ENCODE measurements around the gene CSRNP3.
"Not testable (repeated sequence)": the region's sequence is repeated elsewhere in the genome, so short reads cannot be mapped to it uniquely, and the experiment has no call there.

Gene CSRNP3

DNA sequence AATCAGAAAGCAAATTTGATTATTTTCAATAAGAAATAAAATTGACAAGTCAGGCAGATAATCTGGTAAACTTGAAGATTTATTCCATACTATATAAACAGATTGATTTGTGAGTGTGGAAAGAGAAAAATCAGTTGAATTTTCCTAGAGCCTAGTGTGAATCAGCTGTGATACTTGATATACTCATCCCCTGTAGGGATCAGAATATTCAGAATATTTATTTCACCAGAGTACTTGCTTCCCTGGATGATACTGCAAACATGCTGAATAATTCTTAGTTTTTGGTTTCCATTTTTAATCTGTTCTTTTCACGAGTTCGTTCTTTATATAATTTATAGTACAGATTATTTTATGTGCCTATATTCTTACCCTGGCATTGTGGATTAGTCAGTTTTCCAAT lies 181.7 kb downstream of the CSRNP3 start:
- Histone ChIP-seq H3K4me1 (ENCODE audit: control insufficient read depth, insufficient read depth, low read length) (no peaks in the 10 kb centered on the region; the same call in 1 of the 2 replicates), H3K4me3 (ENCODE audit: low read depth, low read length) (no peak overlapping the region), H3K27me3 (ENCODE audit: control insufficient read depth, insufficient read depth, low read length) (no peaks in the 10 kb centered on the region), H3K9me3 (ENCODE audit: control insufficient read depth, insufficient read depth, low read depth, low read length) (no peaks in the 10 kb centered on the region), H3K9ac (ENCODE audit: low read length) (no peak overlapping the region), H3K36me3 (ENCODE audit: control insufficient read depth, insufficient read depth, low read length) (no peaks in the 10 kb centered on the region), H3K27ac (ENCODE audit: low read depth, low read length) (no peak overlapping the region)

DNA sequence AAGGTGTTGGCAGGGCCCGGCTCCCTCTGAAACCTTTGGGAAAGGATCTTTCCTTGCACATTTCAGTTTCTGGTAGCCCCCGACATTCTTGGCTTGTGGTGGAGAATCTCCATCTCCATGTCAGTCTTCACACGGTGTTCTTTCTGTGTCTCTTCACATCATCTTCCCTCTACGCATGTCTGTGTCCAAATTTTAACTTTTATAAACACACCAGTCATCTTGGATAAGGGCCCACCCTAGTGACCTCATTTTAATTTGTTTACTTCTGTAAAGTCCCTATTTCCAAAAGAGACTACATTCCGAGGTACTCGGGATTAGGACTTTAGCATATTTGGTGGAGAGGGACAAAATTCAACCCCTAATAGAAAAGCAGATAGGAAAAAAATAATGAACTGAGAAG lies 186.2 kb downstream of the CSRNP3 start:
- Histone ChIP-seq H3K9me3 (ENCODE audit: control insufficient read depth, insufficient read depth, low read depth, low read length) (no peaks in the 10 kb centered on the region), H3K4me3 (ENCODE audit: low read depth, low read length) (no peak overlapping the region), H3K27ac (ENCODE audit: low read depth, low read length) (no peak overlapping the region), H3K9ac (ENCODE audit: low read length) (no peak overlapping the region), H3K36me3 (ENCODE audit: control insufficient read depth, insufficient read depth, low read length) (peaks cover 9% of the 10 kb centered on the region), H3K4me1 (ENCODE audit: control insufficient read depth, insufficient read depth, low read length) (no peaks in the 10 kb centered on the region; the same call in 1 of the 2 replicates), H3K27me3 (ENCODE audit: control insufficient read depth, insufficient read depth, low read length) (no peaks in the 10 kb centered on the region)

DNA sequence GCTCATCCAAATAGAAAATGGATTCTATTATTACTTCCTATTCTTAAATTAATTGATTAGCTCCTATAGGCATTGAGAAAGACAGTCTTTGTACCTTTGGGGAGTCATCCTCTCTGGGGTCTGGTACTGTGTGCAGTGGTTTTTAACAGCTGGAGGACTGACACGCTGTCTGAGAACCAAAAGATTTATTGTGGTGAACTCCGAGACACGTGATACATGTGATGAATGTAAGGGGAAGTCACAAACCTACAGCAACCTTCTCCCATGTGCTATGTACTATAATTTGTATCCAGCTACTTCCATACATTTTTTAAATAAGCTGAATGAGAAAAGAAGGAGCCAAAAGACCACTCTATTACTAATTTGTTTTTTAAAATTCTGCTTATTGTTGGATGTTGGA lies 190.9 kb downstream of the CSRNP3 start:
- Histone ChIP-seq H3K4me1 (ENCODE audit: control insufficient read depth, insufficient read depth, low read length) (no peaks in the 10 kb centered on the region), H3K9ac (ENCODE audit: low read length) (no peak overlapping the region), H3K9me3 (ENCODE audit: control insufficient read depth, insufficient read depth, low read depth, low read length) (no peaks in the 10 kb centered on the region), H3K27me3 (ENCODE audit: control insufficient read depth, insufficient read depth, low read length) (no peaks in the 10 kb centered on the region), H3K27ac (ENCODE audit: low read depth, low read length) (no peak overlapping the region), H3K4me3 (ENCODE audit: low read depth, low read length) (no peak overlapping the region), H3K36me3 (ENCODE audit: control insufficient read depth, insufficient read depth, low read length) (peaks cover 9% of the 10 kb centered on the region)

DNA sequence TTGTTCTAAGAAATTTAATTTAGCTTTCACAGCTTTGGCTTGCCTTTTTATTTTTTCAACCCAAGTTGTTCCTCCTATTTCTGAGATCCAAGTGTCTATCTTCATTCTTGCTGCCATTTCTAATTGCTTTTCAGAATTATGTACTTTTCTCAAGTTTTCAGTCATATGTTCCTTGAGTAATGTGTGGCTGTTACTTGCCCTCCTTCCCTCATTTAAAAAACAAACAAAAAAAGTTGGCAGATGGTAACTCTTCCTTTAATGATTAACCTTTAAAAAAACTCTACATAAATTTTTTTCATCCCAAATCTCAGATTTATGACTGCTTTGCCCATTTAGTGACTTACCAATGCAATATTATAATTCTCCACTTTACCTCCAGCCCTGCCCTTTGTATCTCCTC lies 193.2 kb downstream of the CSRNP3 start:
- H3K9ac ChIP-seq (ENCODE audit: low read length), result no peak overlapping the region
- H3K9me3 ChIP-seq (ENCODE audit: control insufficient read depth, insufficient read depth, low read depth, low read length), result no peaks in the 10 kb centered on the region
- no peaks in the 10 kb centered on the region for H3K4me1 ChIP-seq (ENCODE audit: control insufficient read depth, insufficient read depth, low read length)
- no peak overlapping the region for H3K4me3 ChIP-seq (ENCODE audit: low read depth, low read length)
- H3K27ac ChIP-seq (ENCODE audit: low read depth, low read length), result no peak overlapping the region
- peaks cover 8% of the 10 kb centered on the region for H3K36me3 ChIP-seq (ENCODE audit: control insufficient read depth, insufficient read depth, low read length)
- no peaks in the 10 kb centered on the region for H3K27me3 ChIP-seq (ENCODE audit: control insufficient read depth, insufficient read depth, low read length)

DNA sequence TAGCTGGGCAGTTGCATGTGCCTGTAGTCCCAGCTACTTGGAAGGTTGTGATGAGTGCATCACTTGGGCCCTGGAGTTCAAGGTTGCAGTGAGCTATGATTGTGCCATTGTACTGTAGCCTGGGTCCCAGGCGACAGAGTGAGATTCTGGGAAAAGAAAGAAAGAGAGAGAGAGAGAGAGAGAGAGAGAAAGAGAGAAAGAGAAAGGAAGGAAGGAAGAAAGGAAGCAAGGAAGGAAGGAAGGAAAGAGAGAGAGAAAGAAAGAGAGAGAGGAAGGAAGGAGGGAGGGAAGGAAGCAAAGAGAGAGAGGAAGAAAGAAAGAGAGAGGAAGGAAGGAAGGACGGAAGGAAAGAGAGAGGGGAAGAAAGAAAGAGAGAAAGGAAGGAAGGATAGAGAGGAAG lies 196.1 kb downstream of the CSRNP3 start:
- Histone ChIP-seq H3K4me1 (ENCODE audit: control insufficient read depth, insufficient read depth, low read length) (no peaks in the 10 kb centered on the region), H3K27ac (ENCODE audit: low read depth, low read length) (no peak overlapping the region), H3K9me3 (ENCODE audit: control insufficient read depth, insufficient read depth, low read depth, low read length) (no peaks in the 10 kb centered on the region), H3K9ac (ENCODE audit: low read length) (no peak overlapping the region), H3K36me3 (ENCODE audit: control insufficient read depth, insufficient read depth, low read length) (no peaks in the 10 kb centered on the region), H3K4me3 (ENCODE audit: low read depth, low read length) (no peak overlapping the region), H3K27me3 (ENCODE audit: control insufficient read depth, insufficient read depth, low read length) (no peaks in the 10 kb centered on the region)

DNA sequence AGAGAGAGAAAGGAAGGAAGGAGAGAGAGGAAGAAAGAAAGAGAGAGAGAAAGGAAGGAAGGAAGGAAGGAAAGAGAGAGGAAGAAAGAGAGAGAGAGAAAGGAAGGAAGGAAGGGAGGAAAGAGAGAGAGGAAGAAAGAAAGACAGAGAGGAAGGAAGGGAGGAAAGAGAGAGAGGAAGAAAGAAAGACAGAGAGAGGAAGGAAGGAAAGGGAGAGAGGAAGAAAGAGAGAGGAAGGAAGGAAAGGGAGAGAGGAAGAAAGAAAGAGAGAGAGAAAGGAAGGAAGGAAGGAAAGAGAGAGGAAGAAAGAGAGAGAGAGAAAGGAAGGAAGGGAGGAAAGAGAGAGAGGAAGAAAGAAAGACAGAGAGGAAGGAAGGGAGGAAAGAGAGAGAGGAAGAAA lies 196.6 kb downstream of the CSRNP3 start:
- H3K27me3 ChIP-seq (ENCODE audit: control insufficient read depth, insufficient read depth, low read length); H3K4me3 ChIP-seq (ENCODE audit: low read depth, low read length); H3K4me1 ChIP-seq (ENCODE audit: control insufficient read depth, insufficient read depth, low read length); H3K9ac ChIP-seq (ENCODE audit: low read length); H3K9me3 ChIP-seq (ENCODE audit: control insufficient read depth, insufficient read depth, low read depth, low read length); H3K27ac ChIP-seq (ENCODE audit: low read depth, low read length); H3K36me3 ChIP-seq (ENCODE audit: control insufficient read depth, insufficient read depth, low read length): not testable (repeated sequence)

DNA sequence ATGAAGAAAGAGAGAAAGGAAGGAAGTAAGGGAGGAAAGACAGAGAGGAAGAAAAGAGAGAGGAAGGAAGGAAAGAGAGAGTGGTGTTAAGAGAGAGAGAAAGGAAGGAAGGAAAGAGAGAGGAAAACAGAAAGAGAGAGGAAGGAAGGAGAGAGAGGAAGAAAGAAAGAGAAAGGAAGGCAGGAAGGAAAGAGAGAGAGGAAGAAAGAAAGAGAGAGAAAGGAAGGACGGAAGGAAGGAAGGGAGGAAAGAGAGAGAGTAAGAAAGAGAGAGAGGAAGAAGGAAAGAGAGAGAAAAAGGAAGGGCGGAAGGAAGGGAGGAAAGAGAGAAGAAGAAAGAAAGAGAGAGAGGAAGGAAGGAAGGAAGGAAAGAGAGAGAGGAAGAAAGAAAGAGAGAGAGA lies 197.1 kb downstream of the CSRNP3 start:
- Histone ChIP-seq H3K27me3 (ENCODE audit: control insufficient read depth, insufficient read depth, low read length) (no peaks in the 10 kb centered on the region), H3K4me1 (ENCODE audit: control insufficient read depth, insufficient read depth, low read length) (no peaks in the 10 kb centered on the region), H3K9ac (ENCODE audit: low read length) (no peak overlapping the region), H3K4me3 (ENCODE audit: low read depth, low read length) (no peak overlapping the region), H3K27ac (ENCODE audit: low read depth, low read length) (no peak overlapping the region), H3K9me3 (ENCODE audit: control insufficient read depth, insufficient read depth, low read depth, low read length) (peaks cover 9% of the 10 kb centered on the region), H3K36me3 (ENCODE audit: control insufficient read depth, insufficient read depth, low read length) (0 out of 2 replicates have a peak, but pooled peaks cover 3% of the 10 kb centered on the region)

DNA sequence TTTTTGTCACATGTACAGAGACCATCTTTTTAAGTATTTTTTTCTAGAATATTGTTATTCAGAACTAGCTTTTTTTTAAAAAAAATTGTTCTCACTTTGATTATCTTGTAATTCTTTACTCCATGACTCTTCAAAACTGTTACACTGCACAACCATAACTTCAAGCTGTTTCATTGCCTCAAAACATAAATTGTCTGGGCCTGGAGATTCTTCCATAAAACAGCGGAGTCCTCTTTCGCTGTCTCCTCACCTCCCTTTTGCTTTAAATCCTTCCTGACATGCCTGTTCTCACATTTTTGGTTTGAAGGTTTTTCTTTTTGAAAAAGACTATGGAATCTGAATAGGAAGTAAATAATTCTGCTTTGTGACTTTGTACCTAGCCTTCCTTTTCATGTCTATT lies 197.9 kb downstream of the CSRNP3 start:
- no peak overlapping the region for H3K27ac ChIP-seq (ENCODE audit: low read depth, low read length)
- H3K9ac ChIP-seq (ENCODE audit: low read length), result no peak overlapping the region
- H3K27me3 ChIP-seq (ENCODE audit: control insufficient read depth, insufficient read depth, low read length), result no peaks in the 10 kb centered on the region
- peaks cover 13% of the 10 kb centered on the region for H3K9me3 ChIP-seq (ENCODE audit: control insufficient read depth, insufficient read depth, low read depth, low read length)
- H3K4me3 ChIP-seq (ENCODE audit: low read depth, low read length), result no peak overlapping the region
- H3K4me1 ChIP-seq (ENCODE audit: control insufficient read depth, insufficient read depth, low read length), result no peaks in the 10 kb centered on the region
- H3K36me3 ChIP-seq (ENCODE audit: control insufficient read depth, insufficient read depth, low read length), result 0 out of 2 replicates have a peak, but pooled peaks cover 3% of the 10 kb centered on the region

DNA sequence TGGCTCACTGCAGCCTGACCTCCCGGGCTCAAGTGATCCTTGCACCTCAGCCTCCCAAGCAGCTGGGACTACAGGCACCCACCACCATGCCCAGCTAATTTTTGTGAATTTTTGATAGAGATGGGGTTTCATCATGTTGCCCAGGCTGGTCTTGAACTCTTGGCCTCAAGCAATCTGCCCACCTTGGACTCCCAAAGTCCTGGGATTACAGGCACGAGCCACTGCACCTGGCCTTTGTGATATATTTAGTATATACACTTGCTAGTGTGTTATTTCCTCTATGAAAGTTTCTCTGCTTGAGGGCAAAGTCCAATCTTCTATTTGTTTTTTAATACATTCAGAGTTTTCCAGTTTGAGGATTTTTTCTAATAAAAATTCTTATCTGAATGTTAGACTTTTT lies 205.3 kb downstream of the CSRNP3 start:
- H3K4me3 ChIP-seq (ENCODE audit: low read depth, low read length), result no peak overlapping the region
- H3K36me3 ChIP-seq (ENCODE audit: control insufficient read depth, insufficient read depth, low read length), result peaks cover 16% of the 10 kb centered on the region
- no peak overlapping the region for H3K27ac ChIP-seq (ENCODE audit: low read depth, low read length)
- peaks cover 15% of the 10 kb centered on the region for H3K9me3 ChIP-seq (ENCODE audit: control insufficient read depth, insufficient read depth, low read depth, low read length)
- H3K27me3 ChIP-seq (ENCODE audit: control insufficient read depth, insufficient read depth, low read length), result no peaks in the 10 kb centered on the region
- peaks cover 4% of the 10 kb centered on the region; the same call in 1 of the 2 replicates for H3K4me1 ChIP-seq (ENCODE audit: control insufficient read depth, insufficient read depth, low read length)
- H3K9ac ChIP-seq (ENCODE audit: low read length), result no peak overlapping the region

DNA sequence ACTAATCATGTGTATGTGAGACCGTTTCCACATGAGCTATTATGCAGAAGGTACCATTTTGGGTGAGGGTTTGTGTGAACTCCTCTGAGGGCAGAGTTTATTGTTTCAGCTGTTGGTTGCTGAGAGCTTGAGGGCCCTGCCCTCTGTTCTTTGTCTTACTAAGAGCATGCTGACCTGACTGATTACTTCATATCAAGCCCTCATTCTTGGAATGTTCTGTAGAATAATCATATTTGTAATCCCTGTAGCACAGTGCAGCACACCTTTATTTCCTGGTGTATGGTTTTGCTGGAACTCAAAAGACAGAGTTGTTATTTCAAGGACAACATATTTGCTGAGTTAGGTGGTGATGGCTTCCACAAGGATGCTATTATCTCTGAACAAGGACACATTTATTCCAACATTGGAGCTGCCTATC lies 206.1 kb downstream of the CSRNP3 start:
- peaks cover 4% of the 10 kb centered on the region; the same call in 1 of the 2 replicates for H3K4me1 ChIP-seq (ENCODE audit: control insufficient read depth, insufficient read depth, low read length)
- H3K9ac ChIP-seq (ENCODE audit: low read length), result no peak overlapping the region
- H3K4me3 ChIP-seq (ENCODE audit: low read depth, low read length), result no peak overlapping the region
- peaks cover 16% of the 10 kb centered on the region for H3K36me3 ChIP-seq (ENCODE audit: control insufficient read depth, insufficient read depth, low read length)
- no peak overlapping the region for H3K27ac ChIP-seq (ENCODE audit: low read depth, low read length)
- H3K27me3 ChIP-seq (ENCODE audit: control insufficient read depth, insufficient read depth, low read length), result no peaks in the 10 kb centered on the region
- H3K9me3 ChIP-seq (ENCODE audit: control insufficient read depth, insufficient read depth, low read depth, low read length), result peaks cover 15% of the 10 kb centered on the region

DNA sequence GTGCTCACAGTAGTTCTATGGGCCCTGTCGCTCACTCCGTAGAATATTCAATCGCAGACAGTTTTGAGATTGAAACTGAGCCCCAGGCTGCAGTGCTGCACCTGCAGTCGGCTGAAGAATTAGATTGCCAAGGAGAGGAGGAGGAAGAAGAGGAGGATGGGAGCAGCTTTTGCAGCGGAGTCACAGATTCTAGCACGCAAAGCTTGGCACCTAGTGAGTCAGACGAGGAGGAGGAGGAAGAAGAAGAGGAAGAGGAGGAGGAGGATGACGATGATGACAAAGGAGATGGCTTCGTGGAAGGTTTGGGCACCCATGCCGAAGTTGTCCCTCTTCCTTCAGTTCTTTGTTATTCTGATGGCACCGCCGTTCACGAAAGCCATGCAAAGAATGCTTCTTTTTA lies 209.4 kb downstream of the CSRNP3 start:
- no peak overlapping the region for H3K4me3 ChIP-seq (ENCODE audit: low read depth, low read length)
- H3K36me3 ChIP-seq (ENCODE audit: control insufficient read depth, insufficient read depth, low read length), result peaks cover 13% of the 10 kb centered on the region
- H3K9me3 ChIP-seq (ENCODE audit: control insufficient read depth, insufficient read depth, low read depth, low read length), result no peaks in the 10 kb centered on the region
- H3K9ac ChIP-seq (ENCODE audit: low read length), result no peak overlapping the region
- H3K27me3 ChIP-seq (ENCODE audit: control insufficient read depth, insufficient read depth, low read length), result no peaks in the 10 kb centered on the region
- H3K27ac ChIP-seq (ENCODE audit: low read depth, low read length), result no peak overlapping the region
- H3K4me1 ChIP-seq (ENCODE audit: control insufficient read depth, insufficient read depth, low read length), result peaks cover 10% of the 10 kb centered on the region; the same call in 1 of the 2 replicates

DNA sequence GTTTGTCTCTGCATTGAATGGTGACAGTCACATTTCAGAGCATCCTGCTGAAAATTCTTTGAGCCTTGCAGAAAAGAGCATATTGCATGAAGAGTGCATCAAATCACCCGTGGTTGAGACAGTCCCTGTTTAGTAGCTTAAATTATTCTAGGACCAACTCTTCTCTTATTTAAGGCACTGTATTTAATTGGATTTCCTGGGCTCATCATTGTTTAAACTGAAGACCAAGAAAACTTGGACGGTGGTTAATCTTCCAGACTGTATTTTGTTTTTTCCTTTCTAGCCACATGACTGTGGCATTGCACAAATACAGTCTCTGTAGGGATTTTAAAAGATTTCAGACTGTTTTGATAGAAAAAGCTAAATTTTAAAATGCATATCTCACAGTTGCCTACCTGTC lies 210.1 kb downstream of the CSRNP3 start:
- peaks cover 10% of the 10 kb centered on the region; the same call in 1 of the 2 replicates for H3K4me1 ChIP-seq (ENCODE audit: control insufficient read depth, insufficient read depth, low read length)
- H3K27ac ChIP-seq (ENCODE audit: low read depth, low read length), result no peak overlapping the region
- peaks cover 13% of the 10 kb centered on the region for H3K36me3 ChIP-seq (ENCODE audit: control insufficient read depth, insufficient read depth, low read length)
- no peaks in the 10 kb centered on the region for H3K9me3 ChIP-seq (ENCODE audit: control insufficient read depth, insufficient read depth, low read depth, low read length)
- H3K4me3 ChIP-seq (ENCODE audit: low read depth, low read length), result no peak overlapping the region
- no peaks in the 10 kb centered on the region for H3K27me3 ChIP-seq (ENCODE audit: control insufficient read depth, insufficient read depth, low read length)
- no peak overlapping the region for H3K9ac ChIP-seq (ENCODE audit: low read length)

Data from HUES6 (cell line).